OCI-LY1 (cell line): ENCODE data around the gene SCN10A.

Experiments
- EZH2 ChIP-seq: fragments of 200-600 bp; sonication (generic), shearing (Covaris generic); IDR thresholded peaks from 2 replicates; pipeline ENCODE4 v1.8.0; 2017; ENCODE audit warnings: borderline replicate concordance, mixed run types, mild to moderate bottlenecking, antibody characterized with exemption, low read length, moderate library complexity, mixed read lengths
- TF ChIP-seq, protein P1 (sequence below): fragments of 200-600 bp; sonication (generic), shearing (Covaris generic); IDR thresholded peaks from 2 replicates; pipeline ENCODE4 v1.5.1; 2017; ENCODE audit warnings: mild to moderate bottlenecking, antibody characterized with exemption, low read length, moderate library complexity, mixed read lengths

GRCh38 chr3:38792983-38793382 lies 23.0 kb downstream of the SCN10A start:
- TF ChIP-seq, protein P1, sequence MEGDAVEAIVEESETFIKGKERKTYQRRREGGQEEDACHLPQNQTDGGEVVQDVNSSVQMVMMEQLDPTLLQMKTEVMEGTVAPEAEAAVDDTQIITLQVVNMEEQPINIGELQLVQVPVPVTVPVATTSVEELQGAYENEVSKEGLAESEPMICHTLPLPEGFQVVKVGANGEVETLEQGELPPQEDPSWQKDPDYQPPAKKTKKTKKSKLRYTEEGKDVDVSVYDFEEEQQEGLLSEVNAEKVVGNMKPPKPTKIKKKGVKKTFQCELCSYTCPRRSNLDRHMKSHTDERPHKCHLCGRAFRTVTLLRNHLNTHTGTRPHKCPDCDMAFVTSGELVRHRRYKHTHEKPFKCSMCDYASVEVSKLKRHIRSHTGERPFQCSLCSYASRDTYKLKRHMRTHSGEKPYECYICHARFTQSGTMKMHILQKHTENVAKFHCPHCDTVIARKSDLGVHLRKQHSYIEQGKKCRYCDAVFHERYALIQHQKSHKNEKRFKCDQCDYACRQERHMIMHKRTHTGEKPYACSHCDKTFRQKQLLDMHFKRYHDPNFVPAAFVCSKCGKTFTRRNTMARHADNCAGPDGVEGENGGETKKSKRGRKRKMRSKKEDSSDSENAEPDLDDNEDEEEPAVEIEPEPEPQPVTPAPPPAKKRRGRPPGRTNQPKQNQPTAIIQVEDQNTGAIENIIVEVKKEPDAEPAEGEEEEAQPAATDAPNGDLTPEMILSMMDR: no peak
- TF ChIP-seq EZH2: no peak
